Effector CD4-positive, alpha-beta T cell (primary cell): ENCODE results near the gene AGER.
"Not testable (repeated sequence)": the region's sequence is repeated elsewhere in the genome, so short reads cannot be mapped to it uniquely, and the experiment has no call there.

Experiments
- DNase-seq: peaks from one replicate; pipeline ENCODE4 v3.0.0-alpha.2; 2020
- total RNA-seq: gene quantifications from one replicate; lab custom pipeline; 2026; lab: John Stamatoyannopoulos, UW

AGER gene
- 7.9 reads per million, percentile 27 among the genes with 10 or more reads in this experiment for total RNA-seq

DNA sequence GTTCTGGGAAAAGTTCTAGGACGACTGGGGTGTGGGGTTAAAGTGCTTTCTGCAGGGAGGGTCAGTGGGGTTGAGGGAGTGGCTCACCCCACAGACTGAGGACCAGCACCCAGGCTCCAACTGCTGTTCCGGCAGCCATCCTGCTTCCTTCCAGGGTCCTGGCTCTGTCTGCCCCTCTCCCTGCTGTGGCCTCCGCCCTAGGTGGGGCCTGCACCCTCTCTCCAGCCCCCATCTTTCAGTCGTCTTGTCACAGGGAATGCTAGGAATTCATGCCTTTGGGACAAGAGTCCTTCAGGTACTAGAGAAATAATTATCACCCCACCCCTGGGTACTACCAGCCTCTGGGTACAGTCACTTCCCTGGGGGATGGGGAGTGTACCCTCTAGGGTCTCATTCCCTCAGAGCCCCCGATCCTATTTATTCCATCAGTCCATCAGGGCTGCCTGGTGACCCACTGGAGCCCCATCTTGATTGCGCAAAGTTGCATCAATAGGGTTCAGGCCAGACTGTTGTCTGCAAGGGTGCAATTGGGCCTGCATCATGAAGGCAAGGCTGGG is at the start of gene AGER:
TSS of gene AGER (minus strand) at position 170 of the 557 bp plus-strand sequence. CDS start at position 139, 31 bp downstream.
- no peak for DNase-seq

DNA sequence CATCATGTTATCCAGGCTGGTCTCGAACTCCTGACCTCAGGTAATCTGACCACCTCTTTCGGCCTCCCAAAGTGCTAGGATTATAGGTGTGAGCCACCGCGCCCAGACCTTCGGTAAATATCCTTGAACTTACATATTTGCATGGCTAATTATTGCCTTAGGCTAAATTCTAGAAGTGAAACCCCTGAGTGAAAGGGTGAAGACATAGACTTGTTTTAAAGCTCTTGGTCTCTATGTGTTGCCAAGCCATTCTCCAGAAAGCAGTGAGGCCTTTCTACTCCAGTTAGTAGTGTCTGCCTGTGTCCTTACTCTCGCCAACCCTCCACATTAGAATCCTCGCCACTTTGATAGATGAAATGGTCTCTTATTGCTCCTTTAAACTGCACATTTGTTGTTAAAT is 42.4 kb upstream of the AGER start:
- DNase-seq, result no peak

DNA sequence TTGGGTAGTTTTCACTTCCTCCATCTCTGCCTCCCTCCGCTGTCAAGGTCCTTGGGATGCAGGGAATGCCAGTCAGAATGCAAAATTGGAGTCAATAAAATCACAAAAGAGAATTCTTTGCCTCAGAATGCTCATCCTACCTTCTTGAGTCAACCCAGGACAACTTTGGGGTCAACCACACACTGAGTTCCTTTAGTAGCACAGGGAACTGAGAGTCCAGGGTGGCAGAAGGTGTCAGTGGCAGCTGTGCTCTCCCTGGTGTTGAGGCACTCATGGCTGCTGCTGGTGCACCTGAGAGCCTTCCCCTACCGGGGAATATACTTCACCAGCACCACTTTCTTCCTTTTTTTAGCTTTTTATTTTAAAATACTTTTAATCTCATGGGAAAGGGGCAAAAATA is 40.6 kb upstream of the AGER start:
- DNase-seq, result no peak

DNA sequence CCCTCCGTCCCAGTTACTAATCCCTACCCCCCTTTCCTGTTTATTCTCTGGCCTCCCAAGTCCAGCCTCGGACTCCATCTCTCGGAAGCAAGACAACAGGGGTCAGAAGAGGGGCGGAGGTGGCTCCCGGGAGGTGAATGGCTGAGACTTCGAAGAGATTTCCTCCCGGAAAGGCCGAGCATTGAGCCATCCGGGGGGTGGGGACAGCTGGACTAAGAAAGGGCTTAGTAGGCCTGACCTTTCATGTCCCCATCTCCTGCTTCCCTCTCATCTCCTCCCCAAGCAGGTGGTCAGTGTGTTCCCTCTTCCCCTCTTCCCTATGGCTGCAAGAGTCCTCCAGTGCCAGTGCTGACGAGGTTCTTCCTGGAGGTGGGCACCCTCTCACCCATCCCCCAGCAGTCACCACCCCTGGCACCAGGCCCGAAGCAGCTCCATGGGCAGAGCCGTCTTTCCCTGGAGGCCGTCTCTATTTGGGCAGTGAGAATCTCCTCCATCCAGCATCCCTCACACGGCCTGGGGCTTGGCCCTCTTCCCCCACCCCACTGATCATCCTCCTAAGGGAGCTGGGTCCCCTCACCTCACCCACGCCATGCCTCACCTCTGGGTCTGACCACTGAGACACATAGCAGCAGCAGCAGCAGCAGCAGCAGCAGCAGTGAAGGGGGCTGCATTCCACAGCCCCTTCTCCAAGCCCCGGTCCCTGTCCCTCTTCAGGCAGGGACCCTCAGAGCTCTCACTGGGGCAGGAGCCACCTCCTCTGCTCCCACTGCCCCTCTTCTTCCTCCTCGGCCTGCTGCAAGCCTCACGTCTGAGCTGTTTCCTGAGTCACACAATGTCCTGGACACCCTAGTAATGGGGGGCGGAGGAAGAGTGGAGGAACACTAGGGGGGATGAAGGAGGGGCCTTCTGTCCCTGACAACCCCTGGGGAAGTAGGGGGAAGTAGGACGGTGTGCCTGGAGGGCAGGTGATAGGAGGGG is 39.5 kb upstream of the AGER start, which contains the start of gene NOTCH4:
TSS of gene NOTCH4 (minus strand) at position 810 of the 978 bp plus-strand sequence. CDS start at position 671, 139 bp downstream.
- DNase-seq, result no peak

DNA sequence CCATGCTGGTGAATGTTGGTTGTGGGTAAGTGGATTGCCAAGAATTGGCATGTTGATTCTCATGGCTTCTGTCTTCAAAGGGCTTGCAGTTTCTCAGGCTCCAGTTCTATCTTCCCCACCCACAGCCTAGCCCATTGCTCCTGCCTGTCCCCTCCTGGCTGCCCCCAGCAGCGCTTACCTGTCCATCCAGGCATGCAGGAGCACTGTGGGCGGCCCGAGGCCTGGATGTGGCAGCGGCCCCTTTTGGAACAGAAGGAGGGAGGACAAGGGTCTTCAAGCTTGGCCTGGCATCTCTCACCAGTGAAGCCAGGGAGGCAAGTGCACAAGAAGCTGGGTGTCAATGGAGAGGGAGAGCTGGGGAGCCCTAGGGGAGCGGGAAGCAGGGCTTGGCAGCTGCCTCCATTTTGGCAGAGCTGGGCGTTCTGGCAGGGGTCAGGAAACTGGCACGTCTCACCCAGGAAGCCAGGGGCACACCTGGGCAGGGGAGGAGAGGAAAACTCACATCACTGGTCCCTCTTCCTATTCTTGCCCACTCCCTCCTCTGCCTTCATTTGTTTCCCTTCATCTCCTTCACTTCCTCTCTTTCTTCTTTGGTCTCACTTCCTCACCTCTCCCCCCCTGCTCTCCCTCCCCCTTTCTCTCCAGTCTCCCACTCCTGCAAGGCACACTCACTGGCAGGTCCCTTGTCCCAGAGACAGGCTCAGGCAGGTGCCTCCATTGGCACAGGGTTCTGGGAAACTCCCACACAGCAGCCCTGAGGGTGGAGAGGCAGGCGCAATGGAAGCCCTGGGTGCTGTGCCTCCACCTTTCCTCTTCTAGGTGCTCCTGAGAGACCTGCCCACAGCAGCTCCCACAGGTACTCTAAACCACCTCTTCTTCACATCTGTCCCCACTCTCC is 38.5 kb upstream of the AGER start:
- no peak for DNase-seq

DNA sequence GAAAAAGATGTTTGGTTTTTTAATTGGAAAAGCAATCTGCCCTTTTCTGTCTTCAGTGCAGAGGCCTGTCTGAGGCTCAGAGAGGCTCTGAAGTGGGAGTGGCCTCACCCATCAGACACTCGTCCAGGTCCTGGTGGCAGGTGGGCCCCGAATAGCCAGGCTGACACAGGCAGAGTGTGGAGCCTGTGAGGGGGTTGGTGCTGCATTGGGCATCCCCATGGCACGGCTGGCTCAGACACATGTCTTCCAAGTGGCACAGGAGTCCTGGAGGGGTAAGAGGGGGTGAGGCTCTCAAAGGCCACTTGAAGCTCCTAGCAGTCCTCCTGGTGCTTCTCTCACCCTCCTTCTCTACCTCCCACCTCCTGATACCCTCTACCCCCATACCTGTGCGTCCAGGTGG is 36.0 kb upstream of the AGER start:
- no peak for DNase-seq

DNA sequence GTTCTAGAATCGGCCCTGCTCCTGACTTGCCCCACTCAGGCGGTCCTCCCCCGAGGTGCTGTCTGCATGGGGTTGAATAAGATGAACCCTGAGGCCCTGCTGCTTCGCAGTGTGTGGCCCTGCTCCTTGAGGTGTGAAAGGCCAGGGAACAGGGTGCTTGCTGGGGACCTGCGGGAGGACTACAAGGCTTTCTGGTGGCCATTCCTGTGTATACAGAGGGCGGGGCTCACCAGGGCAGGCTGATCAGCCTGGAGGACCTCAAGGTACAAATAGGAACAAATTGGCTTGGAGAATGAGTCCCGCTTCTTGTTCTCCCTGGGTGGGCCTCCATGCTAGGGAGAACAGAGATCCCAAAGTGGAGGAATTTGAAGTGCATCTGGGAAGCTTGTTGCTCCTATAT is 34.1 kb upstream of the AGER start:
- DNase-seq, result no peak

DNA sequence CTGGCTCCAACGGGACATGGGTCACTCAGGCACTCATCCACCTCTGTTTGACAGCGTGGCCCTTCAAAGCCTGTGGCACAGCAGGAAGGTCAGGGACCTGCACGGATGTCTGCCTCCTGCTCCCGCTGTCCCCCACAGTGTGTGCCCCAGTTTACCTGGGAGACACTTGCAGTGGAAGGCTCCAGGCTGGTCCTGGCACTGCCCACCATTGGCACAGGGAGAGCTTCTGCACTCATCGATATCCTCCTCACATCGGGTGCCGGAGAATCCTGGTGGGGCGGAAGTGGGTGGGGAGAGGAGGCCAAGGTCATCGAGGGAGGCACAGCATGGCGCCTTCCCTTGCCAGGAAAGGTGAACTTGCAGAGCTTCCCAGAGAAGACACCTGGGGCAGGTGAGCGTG is 32.9 kb upstream of the AGER start:
- DNase-seq, result no peak

DNA sequence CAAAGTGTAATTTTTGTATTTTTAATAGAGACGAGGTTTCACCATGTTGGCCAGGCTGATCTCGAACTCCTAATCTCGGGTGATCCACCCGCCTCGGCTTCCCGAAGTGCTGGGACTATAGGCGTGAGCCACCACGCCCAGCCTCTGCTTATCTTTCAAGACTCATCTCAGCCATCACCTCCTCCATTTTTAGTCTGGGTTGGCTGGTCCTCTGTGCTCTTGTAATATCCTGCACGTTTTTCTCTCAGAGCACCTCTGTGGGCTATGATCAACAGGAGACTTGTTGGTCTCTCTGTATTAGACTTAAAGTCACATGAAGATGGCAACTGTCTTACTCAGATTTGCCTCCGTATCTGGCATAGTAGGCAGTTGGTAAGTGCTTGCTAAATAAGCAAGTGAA is 32.2 kb upstream of the AGER start:
- no peak for DNase-seq

DNA sequence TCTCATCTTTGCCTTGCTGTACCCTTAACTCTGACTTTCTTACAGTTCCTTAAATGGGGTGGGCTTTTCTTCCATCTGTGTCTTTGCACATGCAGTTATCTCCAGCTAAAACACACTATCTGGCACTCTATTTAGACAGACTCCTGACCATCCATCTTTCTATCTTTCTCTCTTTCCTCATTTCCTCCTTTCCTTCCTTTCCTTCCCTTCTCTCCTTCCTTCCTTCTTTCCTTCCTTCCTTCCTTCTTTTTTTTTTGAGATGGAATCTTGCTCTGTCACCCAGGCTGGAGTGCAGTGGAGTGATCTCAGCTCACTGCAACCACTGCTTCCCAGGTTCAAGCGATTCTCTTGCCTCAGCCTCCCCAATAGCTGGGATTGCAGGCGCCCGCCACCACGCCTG is 31.6 kb upstream of the AGER start:
- no peak for DNase-seq

DNA sequence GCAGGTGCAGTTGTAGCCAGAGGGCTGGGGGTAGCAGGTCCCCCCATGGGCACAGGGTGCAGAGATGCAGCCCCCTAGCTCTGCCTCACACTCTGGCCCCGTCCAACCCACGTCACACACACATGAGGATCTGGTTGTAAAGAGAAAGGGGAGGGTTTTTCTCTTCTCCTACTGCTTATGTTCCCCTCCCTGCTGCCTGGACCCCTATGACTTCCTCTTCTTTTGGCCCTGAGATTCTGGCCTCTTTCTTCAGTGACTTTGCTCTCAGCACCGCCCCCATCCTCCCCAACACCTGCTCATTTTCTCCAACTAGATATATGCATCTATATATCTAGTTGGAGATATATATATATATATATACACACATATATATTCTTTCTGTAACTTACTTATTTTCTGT is 30.1 kb upstream of the AGER start:
- DNase-seq, result no peak

DNA sequence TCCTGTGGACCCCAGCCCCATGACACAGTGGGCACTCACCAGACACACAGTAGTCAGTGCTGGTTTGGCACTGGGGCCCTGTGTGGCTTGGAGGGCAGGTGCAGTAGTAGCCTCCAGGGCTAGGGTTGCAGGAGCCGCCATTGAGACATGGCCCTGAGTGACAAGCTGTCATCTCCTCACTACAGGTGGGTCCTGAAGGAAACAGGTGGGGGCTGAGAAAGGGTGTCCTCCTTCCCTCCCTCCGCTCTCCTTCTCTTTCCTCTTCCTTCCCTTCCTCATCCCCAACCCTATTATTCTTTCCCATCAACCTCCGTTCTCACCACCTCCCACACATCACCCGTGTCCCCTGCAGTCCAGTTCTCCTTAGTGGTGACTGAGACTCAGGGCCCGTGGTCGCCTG is 29.6 kb upstream of the AGER start:
- no peak for DNase-seq

DNA sequence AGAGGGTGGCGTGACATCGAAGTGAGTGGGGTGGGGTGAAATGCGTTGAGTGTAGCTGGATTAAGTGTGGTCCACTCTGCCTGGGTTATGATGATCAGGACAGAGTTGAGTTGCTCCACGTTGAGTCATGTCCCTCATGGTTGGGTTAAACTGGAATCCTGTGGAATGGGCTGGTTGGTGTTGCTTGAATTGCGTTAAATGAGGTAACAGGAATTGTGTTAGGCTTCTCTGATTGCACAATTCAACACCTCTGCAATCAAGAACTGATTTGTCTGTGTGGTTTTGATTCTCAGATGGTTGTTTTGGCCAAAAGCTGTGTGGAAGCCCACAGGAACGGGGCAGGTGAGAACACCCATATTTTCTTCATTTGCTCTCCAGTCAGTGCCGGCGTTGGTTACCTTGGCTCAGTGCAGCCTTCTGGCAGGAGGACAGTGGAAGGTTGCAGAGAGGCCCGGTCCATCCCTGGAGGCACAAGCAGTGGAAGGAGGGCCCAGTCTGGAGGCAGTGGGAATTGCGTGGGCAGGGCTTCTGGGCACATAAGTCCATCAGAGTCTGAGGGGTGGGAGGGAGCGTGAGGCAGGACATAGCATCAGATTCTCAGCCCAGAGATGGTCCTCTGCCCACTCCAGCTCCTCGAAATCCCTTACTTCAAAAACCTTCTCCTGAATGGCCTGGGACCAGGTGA is 28.2 kb upstream of the AGER start:
- DNase-seq, result no peak

DNA sequence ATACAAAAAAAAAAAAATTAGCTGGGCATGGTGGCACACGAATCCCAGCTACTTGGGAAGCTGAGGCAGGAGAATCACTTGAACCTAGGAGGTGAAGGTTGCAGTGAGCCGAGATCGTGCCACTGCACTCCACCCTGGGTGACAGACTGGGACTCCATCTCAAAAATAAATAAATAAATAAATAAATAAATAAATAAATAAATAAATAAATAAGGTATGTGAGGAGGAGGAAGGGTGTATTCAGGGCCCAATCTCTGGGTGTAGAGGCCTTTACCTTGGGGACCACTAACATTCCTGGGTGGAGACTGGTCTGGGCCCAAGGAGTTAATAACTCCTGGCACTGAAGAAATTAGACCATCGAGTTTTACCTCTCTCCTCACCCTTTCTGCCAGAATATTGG is 27.4 kb upstream of the AGER start:
- DNase-seq, result not testable (repeated sequence)

DNA sequence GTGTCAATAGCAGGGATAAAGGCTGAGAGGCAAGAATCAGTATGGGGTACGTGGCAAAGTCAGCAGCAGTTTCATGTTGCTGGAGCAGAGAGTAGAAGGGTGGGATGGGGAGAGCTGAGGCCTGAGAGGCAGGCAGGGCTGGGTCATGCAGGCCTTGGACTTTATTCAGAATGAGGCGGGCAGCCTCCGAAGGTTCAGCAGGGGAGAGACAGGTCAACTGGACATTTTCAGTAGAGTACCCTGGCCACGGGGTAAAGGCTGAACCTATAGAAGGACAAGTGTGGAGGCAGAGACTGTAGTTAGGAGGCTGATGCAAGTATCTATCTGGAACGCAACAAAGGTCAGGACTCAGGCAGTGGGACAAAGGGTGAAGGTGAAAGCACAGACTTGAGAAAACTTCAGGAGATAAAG is 26.1 kb upstream of the AGER start:
- no peak for DNase-seq

DNA sequence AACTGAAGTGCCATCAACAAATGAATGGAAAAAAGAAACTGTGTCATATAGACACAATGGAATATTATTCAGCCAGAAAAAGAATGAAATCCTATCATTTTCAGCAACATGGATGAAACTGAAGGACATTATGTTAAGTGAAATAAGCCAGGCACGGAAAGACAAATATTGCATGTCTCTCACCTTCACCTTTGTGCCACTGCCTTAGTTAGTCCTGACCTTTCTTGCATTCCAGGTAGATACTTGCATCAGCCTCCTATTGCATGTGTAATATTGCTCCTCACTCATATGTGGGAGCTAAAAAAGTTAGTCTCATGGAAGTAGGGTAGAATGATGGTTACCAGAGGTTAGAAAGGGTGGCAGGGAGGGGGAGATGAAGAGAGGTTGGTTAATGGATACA is 24.9 kb upstream of the AGER start:
- DNase-seq, result no peak

DNA sequence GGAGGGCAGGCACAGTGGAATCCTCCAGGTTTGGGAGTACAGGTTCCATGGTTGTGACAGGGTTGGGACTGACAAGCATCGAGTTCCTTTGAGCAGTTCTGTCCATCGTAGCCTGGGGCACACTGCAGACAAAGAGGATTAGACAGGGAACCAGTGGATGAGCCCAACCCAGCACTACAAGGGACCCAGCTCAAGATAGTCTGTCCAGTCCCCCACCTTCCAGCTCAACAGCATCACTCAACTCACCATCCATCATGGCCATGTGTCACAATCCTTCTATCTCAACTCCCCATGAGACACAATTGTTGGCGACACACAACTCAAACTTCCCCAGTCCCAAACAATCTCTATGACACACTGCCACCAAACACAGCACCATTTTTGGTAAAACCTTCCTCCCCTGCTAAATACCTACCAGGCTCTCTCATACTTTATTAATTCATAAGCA is 20.2 kb upstream of the AGER start:
- no peak for DNase-seq

DNA sequence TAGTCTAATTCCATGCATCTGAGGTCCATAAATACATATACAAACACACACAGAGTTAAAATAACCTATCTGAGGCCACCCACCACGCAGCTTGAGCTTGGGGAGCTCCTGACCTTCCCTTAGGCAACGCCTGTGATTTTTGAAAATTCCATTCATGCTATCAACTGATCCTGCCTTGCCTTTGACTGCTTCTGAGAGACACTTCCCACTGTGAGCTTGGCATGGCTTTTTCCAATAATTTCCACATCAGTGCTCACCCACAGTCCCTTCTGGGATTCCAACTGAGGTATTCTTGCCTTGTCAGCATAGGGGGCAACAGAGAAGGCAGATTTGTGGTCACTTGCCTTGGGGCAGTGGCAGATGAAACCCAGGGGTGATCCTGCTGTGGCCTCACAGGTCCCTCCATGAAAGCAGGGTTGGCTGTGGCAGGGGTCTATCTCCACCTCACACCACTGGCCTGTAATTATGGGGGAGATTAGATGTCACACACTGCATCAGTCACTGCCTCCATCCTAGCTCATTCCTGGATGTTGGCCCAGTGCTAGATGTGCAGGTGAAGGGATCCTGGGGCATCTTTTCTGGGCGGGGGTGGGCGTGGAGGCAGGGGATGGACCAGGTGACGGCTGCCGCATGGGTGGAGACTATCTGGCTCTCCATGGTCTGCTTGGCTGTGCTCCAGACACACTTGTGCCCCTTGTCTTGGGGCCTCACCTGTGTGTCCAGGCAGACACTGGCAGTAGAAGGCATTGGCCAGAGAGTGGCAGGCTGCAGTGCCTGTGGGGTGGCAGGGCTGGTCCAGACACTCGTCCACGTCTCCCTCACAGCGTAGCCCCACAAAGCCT is 19.6 kb upstream of the AGER start:
- no peak for DNase-seq

DNA sequence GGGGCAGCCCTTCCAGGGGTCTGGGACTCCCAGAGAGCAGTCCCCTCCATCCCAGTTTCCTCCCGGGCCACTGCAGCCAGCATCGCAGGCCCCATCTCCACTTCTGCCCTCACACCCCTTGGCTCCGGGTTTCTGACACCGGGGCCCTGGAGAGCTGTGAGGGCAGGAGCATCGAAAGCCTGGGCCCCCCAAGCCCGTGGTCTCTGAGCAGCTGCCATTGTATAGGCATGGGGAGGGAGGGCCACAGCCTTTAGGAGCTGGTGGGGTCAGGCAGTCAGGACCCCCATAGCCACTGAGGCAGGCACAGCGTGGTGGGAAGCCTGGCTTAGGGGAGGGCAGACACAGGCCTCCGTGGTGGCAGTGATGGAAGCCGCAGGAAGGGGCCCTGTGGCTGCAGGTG is 18.1 kb upstream of the AGER start:
- DNase-seq, result no peak

DNA sequence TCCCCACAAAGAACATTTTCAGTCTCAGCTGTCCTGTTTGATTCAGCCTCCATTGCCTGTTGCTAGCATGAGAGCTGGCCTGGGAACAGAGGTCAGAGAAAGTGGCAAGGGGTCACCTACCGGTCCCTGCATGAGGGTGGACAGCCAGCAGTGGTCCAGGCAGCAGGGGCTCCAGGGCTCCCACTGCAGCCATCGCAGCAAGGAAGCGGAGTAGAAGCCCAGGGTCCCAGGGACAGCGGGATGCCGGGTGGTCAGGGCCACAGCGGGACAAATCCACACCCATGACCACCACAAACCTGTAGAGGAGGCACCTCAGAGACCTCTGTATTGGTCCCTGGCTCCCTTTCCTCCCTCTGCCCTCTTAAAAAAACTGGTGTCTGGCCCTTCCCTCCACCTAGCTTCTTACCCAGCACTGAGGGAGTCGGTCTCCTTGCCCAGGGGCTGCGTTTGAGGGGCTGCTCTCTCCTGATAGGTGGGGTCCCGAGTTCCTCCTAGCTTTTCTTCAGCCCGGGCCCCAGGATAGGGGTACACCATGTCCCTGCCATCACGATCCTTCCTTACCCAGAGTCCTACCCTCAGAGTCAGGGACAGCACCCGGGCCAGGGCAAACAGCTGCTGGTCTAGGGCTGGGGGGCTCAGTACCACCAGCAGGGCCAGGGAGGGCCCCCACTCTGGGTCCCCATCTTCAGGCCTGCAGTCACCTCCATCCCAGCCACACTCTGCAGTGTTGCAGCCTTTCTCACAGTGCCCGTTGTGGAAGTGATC is 16.8 kb upstream of the AGER start:
- no peak for DNase-seq

DNA sequence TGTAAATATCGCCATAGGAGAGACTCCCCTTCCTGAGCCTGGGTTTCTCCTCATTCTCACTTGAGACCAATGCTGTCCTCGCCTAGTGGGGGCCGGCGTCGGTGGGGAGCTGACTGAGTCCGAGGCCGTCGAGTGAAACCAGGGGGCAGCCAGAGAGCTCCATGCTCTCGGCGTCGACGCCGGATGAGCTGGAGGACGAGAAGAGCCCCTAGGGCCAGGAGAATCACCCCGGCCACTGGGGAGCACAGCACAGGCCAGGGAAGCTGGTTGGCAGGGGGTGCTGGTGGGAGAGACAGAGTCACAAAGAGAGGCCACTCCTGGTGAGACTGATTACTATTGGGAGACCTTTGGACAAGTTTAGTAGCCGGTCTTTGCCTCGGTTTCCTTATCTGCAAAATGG is 14.8 kb upstream of the AGER start:
- no peak for DNase-seq
